ENCODE results near the gene PPP3CA. TPM values are rescaled to one million over a fixed set of nuclear protein-coding genes. Genes with fewer than 3 reads are reported as not detected.
A peak's percentile ranks its signal among the peaks of the same experiment; 100 is the strongest.

Gene PPP3CA
- total RNA-seq, 1 donor from 2014 or later: 48.0 TPM

GRCh38 chr4:101142259-101142658 lies 205.1 kb downstream of the PPP3CA start:
- no peak overlapping the region for H3K27ac ChIP-seq
- peaks cover 6% of the 10 kb centered on the region for H3K4me1 ChIP-seq
- H3K9me3 ChIP-seq: no peaks in the 10 kb centered on the region
- no peaks in the 10 kb centered on the region for H3K27me3 ChIP-seq
- H3K36me3 ChIP-seq: no peaks in the 10 kb centered on the region
- no peak overlapping the region for H3K4me3 ChIP-seq
- intact Hi-C loops (cut with DNase I): no loop called here
- TF ChIP-seq, protein P1, sequence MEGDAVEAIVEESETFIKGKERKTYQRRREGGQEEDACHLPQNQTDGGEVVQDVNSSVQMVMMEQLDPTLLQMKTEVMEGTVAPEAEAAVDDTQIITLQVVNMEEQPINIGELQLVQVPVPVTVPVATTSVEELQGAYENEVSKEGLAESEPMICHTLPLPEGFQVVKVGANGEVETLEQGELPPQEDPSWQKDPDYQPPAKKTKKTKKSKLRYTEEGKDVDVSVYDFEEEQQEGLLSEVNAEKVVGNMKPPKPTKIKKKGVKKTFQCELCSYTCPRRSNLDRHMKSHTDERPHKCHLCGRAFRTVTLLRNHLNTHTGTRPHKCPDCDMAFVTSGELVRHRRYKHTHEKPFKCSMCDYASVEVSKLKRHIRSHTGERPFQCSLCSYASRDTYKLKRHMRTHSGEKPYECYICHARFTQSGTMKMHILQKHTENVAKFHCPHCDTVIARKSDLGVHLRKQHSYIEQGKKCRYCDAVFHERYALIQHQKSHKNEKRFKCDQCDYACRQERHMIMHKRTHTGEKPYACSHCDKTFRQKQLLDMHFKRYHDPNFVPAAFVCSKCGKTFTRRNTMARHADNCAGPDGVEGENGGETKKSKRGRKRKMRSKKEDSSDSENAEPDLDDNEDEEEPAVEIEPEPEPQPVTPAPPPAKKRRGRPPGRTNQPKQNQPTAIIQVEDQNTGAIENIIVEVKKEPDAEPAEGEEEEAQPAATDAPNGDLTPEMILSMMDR (IDR thresholded peaks at IDR 0.05): no peak
- ATAC-seq (no peak), DNase-seq (no peak)

DNA sequence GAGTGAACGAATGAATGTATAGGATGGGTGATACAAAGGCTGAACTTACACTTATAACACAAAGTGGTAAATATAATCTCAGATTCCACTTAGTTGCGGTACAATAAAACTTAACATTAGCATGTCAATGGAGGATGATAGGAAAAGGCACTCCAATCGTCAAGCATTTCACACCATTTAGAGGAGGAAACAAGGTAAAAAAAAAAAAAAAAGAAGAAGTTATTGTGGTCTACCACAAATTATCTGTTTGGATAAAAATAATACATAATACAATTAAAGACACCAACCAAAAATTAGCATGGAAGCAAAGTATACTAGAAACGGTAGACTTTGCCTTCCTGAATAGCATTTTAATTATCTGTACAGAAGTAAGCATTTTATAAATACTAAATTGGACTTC lies 205.5 kb downstream of the PPP3CA start:
- intact Hi-C loops (cut with DNase I): no loop called here
- no peak for ATAC-seq
- H3K36me3 ChIP-seq: no peaks in the 10 kb centered on the region
- no peak for DNase-seq
- no peak overlapping the region for H3K27ac ChIP-seq
- H3K4me1 ChIP-seq: peaks cover 6% of the 10 kb centered on the region
- H3K27me3 ChIP-seq: no peaks in the 10 kb centered on the region
- H3K4me3 ChIP-seq: no peak overlapping the region
- TF ChIP-seq, protein P1 (IDR thresholded peaks at IDR 0.05): no peak
- no peaks in the 10 kb centered on the region for H3K9me3 ChIP-seq

DNA sequence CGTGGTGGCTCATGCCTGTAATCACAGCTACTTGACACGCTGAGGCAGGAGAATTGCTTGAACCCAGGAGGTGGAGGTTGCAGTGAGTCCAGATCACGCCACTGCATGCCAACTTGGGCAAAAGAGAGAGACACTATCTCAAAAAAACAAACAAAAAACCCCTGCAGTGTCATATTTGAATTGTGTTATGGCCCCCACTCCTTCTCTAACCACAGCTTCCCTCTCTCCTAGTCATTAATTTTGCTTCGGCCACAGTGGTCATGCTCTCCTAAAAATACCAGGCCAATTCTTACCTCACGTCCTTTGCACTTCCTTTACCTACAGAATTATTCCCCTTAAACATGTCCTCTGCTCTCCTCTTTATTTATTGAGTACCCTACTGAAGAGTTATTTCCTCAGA lies 206.1 kb downstream of the PPP3CA start:
- DNase-seq (no peak), ATAC-seq (no peak)
- TF ChIP-seq, protein P1 (IDR thresholded peaks at IDR 0.05): no peak
- Histone ChIP-seq H3K4me3 (no peak overlapping the region), H3K9me3 (no peaks in the 10 kb centered on the region), H3K27me3 (no peaks in the 10 kb centered on the region), H3K4me1 (peaks cover 6% of the 10 kb centered on the region), H3K27ac (no peak overlapping the region), H3K36me3 (no peaks in the 10 kb centered on the region)
- intact Hi-C loops (cut with DNase I): no loop called here

GRCh38 chr4:101140228-101140627 lies 207.1 kb downstream of the PPP3CA start:
- H3K27me3 ChIP-seq: no peaks in the 10 kb centered on the region
- peak; percentile 48 for ATAC-seq
- H3K4me1 ChIP-seq: peaks cover 16% of the 10 kb centered on the region
- H3K4me3 ChIP-seq: no peak overlapping the region
- intact Hi-C loops (cut with DNase I): no loop called here
- H3K36me3 ChIP-seq: no peaks in the 10 kb centered on the region
- no peak overlapping the region for H3K27ac ChIP-seq
- TF ChIP-seq, protein P1 (IDR thresholded peaks at IDR 0.05): no peak
- H3K9me3 ChIP-seq: no peaks in the 10 kb centered on the region
- DNase-seq: no peak

DNA sequence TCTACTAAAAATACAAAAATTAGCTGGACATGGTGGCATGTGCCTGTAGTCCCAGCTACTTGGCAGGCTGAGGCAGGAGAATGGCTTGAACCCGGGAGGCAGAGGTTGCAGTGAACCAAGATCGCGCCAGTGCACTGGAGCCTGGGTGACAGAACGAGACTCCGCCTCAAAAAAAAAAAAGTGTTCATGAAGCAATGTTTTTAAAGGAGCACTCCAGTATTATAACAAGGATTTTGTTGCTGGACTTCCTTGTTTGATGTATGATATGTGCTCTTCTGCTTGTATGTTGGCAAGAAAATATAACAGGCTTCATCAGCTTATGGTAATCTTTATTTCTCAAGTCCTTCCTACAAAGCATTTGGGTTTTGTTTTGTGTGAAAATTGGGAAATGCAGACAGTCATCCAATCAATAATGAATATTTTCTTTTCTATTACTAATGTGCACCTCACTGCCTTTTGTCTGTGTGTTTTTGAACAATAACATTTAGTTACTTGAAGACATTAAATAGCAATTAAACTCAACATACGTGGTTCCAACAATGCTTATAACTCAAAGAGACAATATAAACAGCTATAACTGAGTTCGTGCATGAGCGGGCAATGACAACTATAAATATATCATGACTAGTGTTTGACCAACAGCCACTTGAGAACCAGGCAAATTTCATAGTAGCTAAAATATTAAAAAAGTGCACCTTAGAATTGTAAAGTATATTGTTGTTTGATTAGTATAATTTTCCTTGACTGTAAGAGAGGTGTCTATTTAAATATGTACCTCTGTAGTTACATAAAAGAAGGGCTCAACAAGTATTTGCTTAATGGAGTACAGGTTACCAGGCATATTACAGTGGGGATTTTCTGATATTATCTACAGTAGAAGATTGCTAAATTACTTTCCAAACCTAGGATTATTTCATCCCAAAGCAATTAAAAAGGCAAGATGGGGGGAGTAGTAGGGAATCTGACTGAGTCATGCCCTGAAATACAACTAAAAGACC lies 210.7 kb downstream of the PPP3CA start:
- intact Hi-C loops (cut with DNase I): no loop called here
- peak overlapping the region; percentile 14 for H3K4me3 ChIP-seq
- DNase-seq (no peak), ATAC-seq (peak; percentile 57)
- H3K4me1 ChIP-seq: peaks cover 14% of the 10 kb centered on the region
- no peaks in the 10 kb centered on the region for H3K36me3 ChIP-seq
- H3K27ac ChIP-seq: no peak overlapping the region
- TF ChIP-seq, protein P1 (IDR thresholded peaks at IDR 0.05): no peak
- H3K9me3 ChIP-seq: no peaks in the 10 kb centered on the region
- no peaks in the 10 kb centered on the region for H3K27me3 ChIP-seq
